Central memory CD4-positive, alpha-beta T cell (primary cell): ENCODE data around the gene LDLRAP1.

Source experiments
- DNase-seq: peaks from one replicate; pipeline ENCODE4 v3.0.0; 2022

LDLRAP1 gene

GRCh38 chr1:25610822-25611630, 67.6 kb downstream of the LDLRAP1 start:
- DNase-seq, result no peak

- no peak for DNase-seq
Measured at GRCh38 chr1:25611843-25612242, 68.4 kb downstream of the LDLRAP1 start.

- no peak for DNase-seq
Measured at GRCh38 chr1:25612421-25612820, 69.0 kb downstream of the LDLRAP1 start.

GRCh38 chr1:25613091-25613490, 69.7 kb downstream of the LDLRAP1 start:
- DNase-seq, result no peak

GRCh38 chr1:25614501-25615171, 71.2 kb downstream of the LDLRAP1 start:
- no peak for DNase-seq

GRCh38 chr1:25615172-25615541, 71.8 kb downstream of the LDLRAP1 start:
- DNase-seq, result no peak

GRCh38 chr1:25615563-25616094, 72.2 kb downstream of the LDLRAP1 start:
- peak; percentile 34 for DNase-seq

- DNase-seq, result peak; percentile 84
Measured at GRCh38 chr1:25616095-25616986, 72.9 kb downstream of the LDLRAP1 start, which contains the start of gene MAN1C1. Gene MAN1C1, plus strand, starts transcription at chr1:25616791. Its CDS starts 1,007 bp downstream, at chr1:25617798.

- DNase-seq, result no peak
Measured at GRCh38 chr1:25616987-25617624, 73.7 kb downstream of the LDLRAP1 start.

GRCh38 chr1:25617625-25618432, 74.4 kb downstream of the LDLRAP1 start:
- DNase-seq, result no peak

- no peak for DNase-seq
Measured at GRCh38 chr1:25618433-25618808, 75.0 kb downstream of the LDLRAP1 start.
